Erythroblast (primary cell): ENCODE measurements around the gene PLCXD1.
"Not testable (repeated sequence)": the region's sequence is repeated elsewhere in the genome, so short reads cannot be mapped to it uniquely, and the experiment has no call there.

ENCODE experiments used
- DNase-seq, 2 experiments: peaks; one replicate each; lab custom pipeline; 2025; lab: John Stamatoyannopoulos, UW
- GATA1 ChIP-seq: IDR thresholded peaks from 2 replicates; pipeline ENCODE4 v1.6.1; 2011; ENCODE audit warnings: low read depth, mild to moderate bottlenecking, control low read depth, low read length, moderate library complexity
- POLR2A ChIP-seq: IDR thresholded peaks from 2 replicates; pipeline ENCODE4 v1.6.1; 2011; ENCODE audit warnings: mild to moderate bottlenecking, low read length

The PLCXD1 gene

GRCh38 chrX:257681-258289 lies 23.4 kb upstream of the PLCXD1 start:
- DNase-seq, result no peak
- TF ChIP-seq GATA1 (no peak), POLR2A (no peak)

- TF ChIP-seq POLR2A (no peak), GATA1 (no peak)
- no peak for DNase-seq
Measured at GRCh38 chrX:258291-259040, 22.7 kb upstream of the PLCXD1 start.

- TF ChIP-seq POLR2A (no peak), GATA1 (no peak)
Measured at GRCh38 chrX:259692-260355, 21.4 kb upstream of the PLCXD1 start.

GRCh38 chrX:261167-261918 lies 19.8 kb upstream of the PLCXD1 start:
- no peak for DNase-seq
- TF ChIP-seq GATA1, result no peak
- no peak for TF ChIP-seq POLR2A

More at GRCh38 chrX:259692-260355, 21.4 kb upstream of the PLCXD1 start:
- DNase-seq, result no peak

GRCh38 chrX:261919-262352 lies 19.2 kb upstream of the PLCXD1 start:
- DNase-seq, result no peak
- no peak for TF ChIP-seq POLR2A
- no peak for TF ChIP-seq GATA1

- DNase-seq, result no peak
Measured at GRCh38 chrX:262381-262909, 18.7 kb upstream of the PLCXD1 start.

GRCh38 chrX:264006-264405 lies 17.2 kb upstream of the PLCXD1 start:
- not testable (repeated sequence) for DNase-seq

More at GRCh38 chrX:262381-262909, 18.7 kb upstream of the PLCXD1 start:
- no peak for TF ChIP-seq POLR2A
- no peak for TF ChIP-seq GATA1

- DNase-seq, result no peak
- TF ChIP-seq GATA1 (no peak), POLR2A (no peak)
Measured at GRCh38 chrX:264634-265455, 16.3 kb upstream of the PLCXD1 start.

GRCh38 chrX:265502-265901 lies 15.7 kb upstream of the PLCXD1 start:
- no peak for DNase-seq
- TF ChIP-seq POLR2A, result no peak
- TF ChIP-seq GATA1, result no peak

GRCh38 chrX:267771-268261 lies 13.4 kb upstream of the PLCXD1 start:
- DNase-seq, result no peak
- TF ChIP-seq POLR2A, result no peak
- TF ChIP-seq GATA1, result no peak

- TF ChIP-seq GATA1 (no peak), POLR2A (no peak)
- DNase-seq, result no peak
Measured at GRCh38 chrX:270848-271367, 10.3 kb upstream of the PLCXD1 start.

- DNase-seq, result no peak
- TF ChIP-seq GATA1 (no peak), POLR2A (no peak)
Measured at GRCh38 chrX:274904-275475, 6.2 kb upstream of the PLCXD1 start.
